Inflammatory macrophage treated with lipopolysaccharide for 1 hour (primary cell): ENCODE data around the gene ENDOG.
"Not testable (repeated sequence)": the region's sequence is repeated elsewhere in the genome, so short reads cannot be mapped to it uniquely, and the experiment has no call there.

Experiments used
- DNase-seq, 2 donors: peaks; one replicate each; pipeline ENCODE4 v3.0.0-alpha.2; 2020 to 2022

Gene ENDOG

DNA sequence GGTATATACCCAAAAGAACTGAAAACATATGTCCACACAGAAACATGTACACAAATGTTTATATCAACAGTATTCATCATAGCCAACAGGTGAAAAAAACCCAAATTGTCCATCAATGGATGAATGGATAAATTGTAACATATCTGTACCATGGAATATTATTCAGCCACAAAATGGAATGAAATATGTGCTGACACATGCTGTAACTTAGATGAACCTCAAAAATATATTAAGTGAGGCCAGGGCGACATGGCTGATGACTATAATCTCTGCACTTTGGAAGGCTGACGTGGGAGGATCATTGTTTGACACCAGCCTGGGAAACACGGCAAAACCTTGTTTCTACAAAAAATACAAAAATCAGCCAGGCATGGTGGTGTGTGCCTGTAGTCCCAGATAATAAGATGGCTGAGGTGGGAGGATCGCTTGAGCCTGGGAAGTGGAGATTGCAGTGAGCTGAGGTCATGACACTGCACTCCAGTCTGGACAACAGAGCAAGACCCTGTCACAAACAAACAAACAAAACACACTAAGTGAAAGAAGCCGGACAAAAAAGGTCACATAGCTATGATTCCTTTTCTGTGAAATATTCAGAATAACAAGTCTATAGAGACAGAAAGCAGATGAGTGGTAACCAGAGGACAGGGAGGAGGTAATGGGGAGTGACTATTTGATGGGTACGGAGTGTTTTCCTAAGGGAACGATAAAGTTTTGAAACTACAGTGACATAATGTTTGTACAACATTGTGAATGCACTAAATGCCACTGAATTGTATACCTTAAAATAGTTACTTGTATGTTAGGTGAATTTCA is 52.0 kb downstream of the ENDOG start:
- DNase-seq, result no peak

DNA sequence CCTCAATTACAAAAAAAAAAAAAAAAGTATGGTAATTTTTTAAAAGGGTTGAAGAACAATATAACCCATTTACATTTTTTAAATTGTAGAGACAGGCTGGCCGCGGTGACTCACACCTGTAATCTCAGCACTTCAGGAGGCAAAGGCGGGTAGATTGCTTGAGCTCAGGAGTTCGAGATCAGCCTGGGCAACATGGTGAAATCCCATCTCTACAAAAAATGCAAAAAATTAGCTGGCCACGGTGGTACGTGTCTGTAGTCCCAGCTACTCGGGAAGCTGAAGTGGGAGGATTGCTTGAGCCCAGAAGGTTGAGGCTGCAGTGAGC is 52.6 kb downstream of the ENDOG start:
- DNase-seq, result not testable (repeated sequence)
